Measurements from ENCODE around the gene MYO1C. TPM values are rescaled to one million over a fixed set of nuclear protein-coding genes. Genes with fewer than 3 reads are reported as not detected.
"Not testable (repeated sequence)": the region's sequence is repeated elsewhere in the genome, so short reads cannot be mapped to it uniquely, and the experiment has no call there.

Gene MYO1C
- total and polyA plus RNA-seq, 10 donors: 14.6 to 135 (median 58.5) TPM

- intact Hi-C loops (cut with DNase I; ENCODE audit: low total_unique reads): no loop called here
- peak overlapping the region in 7 of 8 donors; percentile 95 to 99 (median 98) for H3K27ac ChIP-seq
- 42 to 82% (median 73%) methylated on average over 8 to 9 of the region's 9 CpGs for WGBS, 5 donors
- no peaks in the 10 kb centered on the region for H3K9me3 ChIP-seq
- H3K36me3 ChIP-seq: peaks cover 0 to 39% (median 3%) of the 10 kb centered on the region in 6 donors
- DNase-seq: no peak
- H3K27me3 ChIP-seq (replicated peaks in 1 of 7): peaks cover 0 to 18% (median 0%) of the 10 kb centered on the region in 7 donors
- peak overlapping the region; percentile 86 to 99 (median 92) for H3K4me3 ChIP-seq
- peaks cover 27 to 73% (median 53%) of the 10 kb centered on the region in 6 donors for H3K4me1 ChIP-seq
- no peak for TF ChIP-seq POLR2A (IDR thresholded peaks at IDR 0.05)
- TF ChIP-seq CTCF (IDR thresholded peaks at IDR 0.05 in 8 of 11, conservative IDR thresholded peaks at IDR 0.05 in 3 of 11): no peak
- TF ChIP-seq POLR2AphosphoS5 (IDR thresholded peaks at IDR 0.05): no peak
Measured at GRCh38 chr17:1454541-1454940, 37.9 kb downstream of the MYO1C start.

GRCh38 chr17:1453694-1454093 is 38.8 kb downstream of the MYO1C start:
- WGBS, 5 donors: 86 to 96% (median 94%) methylated on average over 11 of the region's 11 CpGs
- peaks cover 27 to 81% (median 62%) of the 10 kb centered on the region in 6 donors for H3K4me1 ChIP-seq
- intact Hi-C loops (cut with DNase I; ENCODE audit: low total_unique reads): not testable (repeated sequence)

DNA sequence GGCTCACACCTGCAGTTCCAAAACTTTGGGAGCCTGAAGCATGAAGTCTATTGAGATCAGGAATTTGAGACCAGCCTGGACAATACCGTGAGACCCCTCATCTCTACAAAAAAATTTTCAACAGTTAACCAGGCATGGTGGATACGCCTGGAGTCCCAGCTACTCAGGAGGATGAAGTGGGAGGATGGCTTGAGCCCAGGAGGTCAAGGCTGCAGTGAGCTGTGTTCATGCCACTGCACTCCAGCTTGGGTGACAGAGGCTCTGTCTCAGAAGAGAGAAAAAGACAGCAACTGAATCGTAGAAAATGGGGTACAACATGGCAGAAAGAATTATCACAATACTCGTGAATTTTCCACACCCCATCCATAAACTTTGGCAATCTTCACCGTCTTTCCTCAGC is 39.6 kb downstream of the MYO1C start:
- DNase-seq: no peak
- no peak overlapping the region for H3K4me3 ChIP-seq
- no peak for TF ChIP-seq POLR2A (IDR thresholded peaks at IDR 0.05)
- H3K27ac ChIP-seq: peak overlapping the region in 2 of 8 donors; percentile 3 to 18
- peaks cover 0 to 10% (median 0%) of the 10 kb centered on the region in 7 donors for H3K27me3 ChIP-seq (replicated peaks in 1 of 7)
- peaks cover 0 to 56% (median 3%) of the 10 kb centered on the region in 6 donors for H3K36me3 ChIP-seq
- intact Hi-C loops (cut with DNase I; ENCODE audit: low total_unique reads): no loop called here
- no peaks in the 10 kb centered on the region for H3K9me3 ChIP-seq
- 64 to 81% (median 72%) methylated on average over 5 of the region's 5 CpGs for WGBS, 5 donors
- peaks cover 27 to 90% (median 68%) of the 10 kb centered on the region in 6 donors for H3K4me1 ChIP-seq

More at GRCh38 chr17:1453694-1454093, 38.8 kb downstream of the MYO1C start:
- H3K4me3 ChIP-seq, H3K9me3 ChIP-seq, DNase-seq: not testable (repeated sequence)
- Histone ChIP-seq H3K36me3 (peaks cover 0 to 47% (median 3%) of the 10 kb centered on the region in 6 donors), H3K27me3 (replicated peaks in 1 of 7) (peaks cover 0 to 18% (median 0%) of the 10 kb centered on the region in 7 donors), H3K27ac (peak overlapping the region in 2 of 8 donors; percentile 13 to 98)

DNA sequence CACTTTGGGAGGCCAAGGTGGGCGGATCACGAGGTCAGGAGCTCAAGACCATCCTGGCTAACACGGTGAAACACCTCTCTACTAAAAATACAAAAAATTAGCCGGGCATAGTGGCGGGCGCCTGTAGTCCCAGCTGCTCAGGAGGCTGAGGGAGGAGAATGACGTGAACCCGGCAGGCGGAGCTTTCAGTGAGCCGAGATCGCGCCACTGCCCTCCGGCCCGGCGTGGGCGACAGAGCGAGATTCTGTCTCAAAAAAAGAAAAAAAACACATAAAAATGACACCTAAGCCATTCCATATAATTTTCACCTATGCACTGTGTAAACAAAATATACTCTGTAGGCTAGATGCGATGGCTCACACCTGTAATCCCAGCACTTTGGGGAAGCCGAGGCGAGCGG is 42.2 kb downstream of the MYO1C start:
- intact Hi-C loops (cut with DNase I; ENCODE audit: low total_unique reads): not testable (repeated sequence)

DNA sequence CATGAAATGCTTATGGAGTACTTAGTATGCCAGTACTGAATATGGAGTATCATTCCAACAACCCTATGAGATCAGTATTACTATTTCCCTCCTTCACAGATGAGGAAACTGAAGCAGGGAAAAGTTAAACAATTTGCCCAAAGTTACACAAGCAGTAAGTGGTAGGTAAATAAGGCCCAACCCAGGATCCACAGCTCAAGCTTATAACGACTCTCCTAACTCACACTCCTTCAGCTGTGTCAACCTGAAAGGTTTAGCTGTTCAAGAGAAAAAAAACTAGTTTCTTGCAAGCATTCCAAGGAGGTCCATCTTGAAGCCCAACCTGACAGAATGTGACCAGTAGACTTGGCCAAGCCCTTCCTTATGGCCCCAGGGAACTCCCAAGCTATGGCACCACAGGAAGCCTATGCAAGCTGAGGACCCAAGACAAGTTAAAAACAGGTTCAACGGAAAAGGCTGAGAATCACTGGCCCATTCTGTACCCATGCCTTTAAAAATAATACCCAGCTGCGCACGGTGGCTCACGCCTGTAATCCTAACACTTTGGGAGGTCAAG is 43.0 kb downstream of the MYO1C start:
- H3K27ac ChIP-seq: no peak overlapping the region
- no peak for DNase-seq
- WGBS, 5 donors: 87 to 90% (median 88%) methylated on average over 5 of the region's 5 CpGs

More for the DNA sequence above, 42.2 kb downstream of the MYO1C start:
- H3K9me3 ChIP-seq; H3K27ac ChIP-seq; DNase-seq; H3K27me3 ChIP-seq (replicated peaks in 1 of 7); H3K4me3 ChIP-seq: not testable (repeated sequence)
- 93 to 96% (median 95%) methylated on average over 21 of the region's 21 CpGs for WGBS, 5 donors
- Histone ChIP-seq H3K4me1 (peaks cover 25 to 100% (median 75%) of the 10 kb centered on the region in 6 donors), H3K36me3 (peaks cover 0 to 72% (median 3%) of the 10 kb centered on the region in 6 donors)

More for the DNA sequence above, 43.0 kb downstream of the MYO1C start:
- Histone ChIP-seq H3K4me1 (peaks cover 19 to 99% (median 69%) of the 10 kb centered on the region in 6 donors), H3K27me3 (replicated peaks in 1 of 7) (no peaks in the 10 kb centered on the region), H3K4me3 (no peak overlapping the region), H3K36me3 (peaks cover 0 to 76% (median 3%) of the 10 kb centered on the region in 6 donors), H3K9me3 (no peaks in the 10 kb centered on the region)
- intact Hi-C loops (cut with DNase I; ENCODE audit: low total_unique reads): no loop called here
- TF ChIP-seq CTCF (IDR thresholded peaks at IDR 0.05 in 8 of 11, conservative IDR thresholded peaks at IDR 0.05 in 3 of 11) (no peak), POLR2A (IDR thresholded peaks at IDR 0.05) (no peak), POLR2AphosphoS5 (IDR thresholded peaks at IDR 0.05) (no peak)

All from spleen (tissue), 11 donors.